ENCODE results near the gene MICAL1. TPM values are rescaled to one million over a fixed set of nuclear protein-coding genes. Genes with fewer than 3 reads are reported as not detected.
"Not testable (repeated sequence)": the region's sequence is repeated elsewhere in the genome, so short reads cannot be mapped to it uniquely, and the experiment has no call there.

Gene MICAL1
- total RNA-seq, 1 donor from 2014 or later: 88.4 TPM

- intact Hi-C loops (cut with micrococcal nuclease): no loop called here
These were observed 22.2 kb upstream of the MICAL1 start for GRCh38 chr6:109477725-109478124.

GRCh38 chr6:109477184-109477583 is 21.6 kb upstream of the MICAL1 start:
- intact Hi-C loops (cut with micrococcal nuclease): no loop called here

- intact Hi-C loops (cut with micrococcal nuclease): no loop called here
These were observed 20.1 kb upstream of the MICAL1 start for GRCh38 chr6:109475625-109476024.

- intact Hi-C loops (cut with micrococcal nuclease): no loop called here
These were observed 19.4 kb upstream of the MICAL1 start for GRCh38 chr6:109474995-109475394.

- intact Hi-C loops (cut with micrococcal nuclease): no loop called here
These were observed 17.5 kb upstream of the MICAL1 start for GRCh38 chr6:109473120-109473519.

GRCh38 chr6:109472132-109472995 is 16.8 kb upstream of the MICAL1 start:
- intact Hi-C loops (cut with micrococcal nuclease): no loop called here

GRCh38 chr6:109471105-109471810 is 15.7 kb upstream of the MICAL1 start:
- intact Hi-C loops (cut with micrococcal nuclease): no loop called here

GRCh38 chr6:109469591-109470189 is 14.1 kb upstream of the MICAL1 start:
- intact Hi-C loops (cut with micrococcal nuclease): no loop called here

- intact Hi-C loops (cut with micrococcal nuclease): no loop called here
These were observed 12.1 kb upstream of the MICAL1 start for GRCh38 chr6:109467696-109468095.

- intact Hi-C loops (cut with micrococcal nuclease): no loop called here
These were observed 10.8 kb upstream of the MICAL1 start for GRCh38 chr6:109466212-109466923.

GRCh38 chr6:109465772-109466171 is 10.2 kb upstream of the MICAL1 start:
- intact Hi-C loops (cut with micrococcal nuclease): no loop called here

GRCh38 chr6:109461733-109462526 is 6.4 kb upstream of the MICAL1 start:
- intact Hi-C loops (cut with micrococcal nuclease): no loop called here

GRCh38 chr6:109461205-109461604 is 5.6 kb upstream of the MICAL1 start:
- intact Hi-C loops (cut with micrococcal nuclease): not testable (repeated sequence)

- intact Hi-C loops (cut with micrococcal nuclease): no loop called here
These were observed 4.7 kb upstream of the MICAL1 start for GRCh38 chr6:109460161-109460829.

- intact Hi-C loops (cut with micrococcal nuclease): loop anchor here (1.0 to 10.0 kb wide), 4 partner anchors 272 to 1504 kb away; partner anchors contain the start of genes AMD1, CEP57L1 and SEC63
These were observed 3.4 kb upstream of the MICAL1 start for GRCh38 chr6:109458774-109459531.

GRCh38 chr6:109457562-109457996 is 2.0 kb upstream of the MICAL1 start:
- intact Hi-C loops (cut with micrococcal nuclease): loop anchor here (5.0 to 10.0 kb wide), 3 partner anchors 270 to 1503 kb away; partner anchors contain the start of genes AMD1 and SEC63

- intact Hi-C loops (cut with micrococcal nuclease): loop anchor here (5.0 to 10.0 kb wide), 3 partner anchors 270 to 1502 kb away; partner anchors contain the start of genes AMD1 and SEC63
These were observed 1.4 kb upstream of the MICAL1 start for GRCh38 chr6:109456710-109457561.

GRCh38 chr6:109456111-109456583 is 575 bp upstream of the MICAL1 start:
- intact Hi-C loops (cut with micrococcal nuclease): loop anchor here (5.0 to 10.0 kb wide), 3 partner anchors 269 to 1501 kb away; partner anchors contain the start of genes AMD1 and SEC63
